Measurements from ENCODE around the gene THAP4. TPM values are rescaled to one million over a fixed set of nuclear protein-coding genes. Genes with fewer than 3 reads are reported as not detected.

The THAP4 gene
- total RNA-seq, 1 donor from 2014 or later, result 50.1 TPM

DNA sequence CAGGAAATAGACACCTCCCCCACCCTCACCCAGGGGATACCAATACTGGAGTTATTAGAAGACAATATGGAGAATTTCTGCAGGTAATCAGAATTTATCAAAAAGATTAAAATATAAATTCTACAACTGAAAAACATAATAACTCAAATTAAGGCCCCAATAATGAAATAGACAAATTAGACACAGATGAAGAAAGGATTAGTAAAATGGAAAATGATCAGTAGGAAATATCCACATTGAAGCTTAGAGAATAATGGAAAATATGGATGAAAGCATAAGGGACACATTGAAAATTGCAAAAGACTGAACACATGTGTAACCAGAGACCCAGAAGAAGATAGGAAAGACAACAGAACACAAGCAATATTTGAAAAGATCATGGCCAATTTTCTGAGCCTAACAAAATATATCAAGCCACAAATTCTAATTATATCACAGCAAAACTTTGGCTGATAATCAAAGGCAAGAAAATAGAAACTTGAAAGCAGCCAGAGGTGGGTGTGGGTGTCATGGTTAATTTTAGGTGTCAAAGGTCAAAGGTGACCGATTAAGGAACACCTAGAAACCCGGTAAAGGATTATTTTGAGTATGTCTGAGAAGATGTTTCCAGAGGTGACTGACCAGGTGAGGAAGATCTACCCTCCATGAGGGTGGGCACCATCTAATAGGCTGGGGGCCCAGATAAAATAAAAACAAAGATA is 50.2 kb downstream of the THAP4 start:
- Mint-ChIP-seq H3K4me1 (no peaks in the 10 kb centered on the region), H3K27me3 (ENCODE audit: low read depth) (no peaks in the 10 kb centered on the region), H3K36me3 (peaks cover 39% of the 10 kb centered on the region), H3K27ac (no peak overlapping the region), H3K9me3 (peaks cover 58% of the 10 kb centered on the region), H3K4me3 (no peak overlapping the region)
- TF ChIP-seq, protein P1, sequence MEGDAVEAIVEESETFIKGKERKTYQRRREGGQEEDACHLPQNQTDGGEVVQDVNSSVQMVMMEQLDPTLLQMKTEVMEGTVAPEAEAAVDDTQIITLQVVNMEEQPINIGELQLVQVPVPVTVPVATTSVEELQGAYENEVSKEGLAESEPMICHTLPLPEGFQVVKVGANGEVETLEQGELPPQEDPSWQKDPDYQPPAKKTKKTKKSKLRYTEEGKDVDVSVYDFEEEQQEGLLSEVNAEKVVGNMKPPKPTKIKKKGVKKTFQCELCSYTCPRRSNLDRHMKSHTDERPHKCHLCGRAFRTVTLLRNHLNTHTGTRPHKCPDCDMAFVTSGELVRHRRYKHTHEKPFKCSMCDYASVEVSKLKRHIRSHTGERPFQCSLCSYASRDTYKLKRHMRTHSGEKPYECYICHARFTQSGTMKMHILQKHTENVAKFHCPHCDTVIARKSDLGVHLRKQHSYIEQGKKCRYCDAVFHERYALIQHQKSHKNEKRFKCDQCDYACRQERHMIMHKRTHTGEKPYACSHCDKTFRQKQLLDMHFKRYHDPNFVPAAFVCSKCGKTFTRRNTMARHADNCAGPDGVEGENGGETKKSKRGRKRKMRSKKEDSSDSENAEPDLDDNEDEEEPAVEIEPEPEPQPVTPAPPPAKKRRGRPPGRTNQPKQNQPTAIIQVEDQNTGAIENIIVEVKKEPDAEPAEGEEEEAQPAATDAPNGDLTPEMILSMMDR (IDR thresholded peaks at IDR 0.05; ENCODE audit: unreplicated experiment), result no peak
- no peak for DNase-seq (ENCODE audit: low spot score in 2 of 2, unreplicated experiment in 2 of 2)

DNA sequence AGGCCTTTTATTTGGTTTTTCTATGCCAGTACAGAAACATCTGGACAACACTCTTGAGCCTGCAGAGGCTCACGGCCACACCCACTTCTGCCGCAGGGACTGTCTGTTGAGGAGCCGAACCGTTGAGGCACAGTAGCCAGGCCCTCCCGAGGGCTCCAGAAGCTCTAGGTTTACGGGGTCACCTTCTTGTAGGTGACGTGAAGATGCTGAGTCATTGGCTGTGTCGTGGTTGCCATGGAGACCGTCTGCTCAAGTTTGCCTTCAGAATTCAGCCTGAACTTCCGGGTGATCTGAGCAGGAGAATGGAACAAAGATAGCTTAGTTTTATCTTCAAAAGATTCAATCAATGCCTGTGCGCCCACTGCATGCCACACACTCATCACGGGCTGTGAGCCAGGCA is 52.5 kb downstream of the THAP4 start:
- Mint-ChIP-seq H3K9me3 (peaks cover 56% of the 10 kb centered on the region), H3K4me1 (no peaks in the 10 kb centered on the region), H3K36me3 (peaks cover 46% of the 10 kb centered on the region), H3K27ac (no peak overlapping the region), H3K4me3 (no peak overlapping the region), H3K27me3 (ENCODE audit: low read depth) (no peaks in the 10 kb centered on the region)
- DNase-seq (ENCODE audit: low spot score in 2 of 2, unreplicated experiment in 2 of 2), result no peak
- TF ChIP-seq, protein P1 (IDR thresholded peaks at IDR 0.05; ENCODE audit: unreplicated experiment), result no peak

DNA sequence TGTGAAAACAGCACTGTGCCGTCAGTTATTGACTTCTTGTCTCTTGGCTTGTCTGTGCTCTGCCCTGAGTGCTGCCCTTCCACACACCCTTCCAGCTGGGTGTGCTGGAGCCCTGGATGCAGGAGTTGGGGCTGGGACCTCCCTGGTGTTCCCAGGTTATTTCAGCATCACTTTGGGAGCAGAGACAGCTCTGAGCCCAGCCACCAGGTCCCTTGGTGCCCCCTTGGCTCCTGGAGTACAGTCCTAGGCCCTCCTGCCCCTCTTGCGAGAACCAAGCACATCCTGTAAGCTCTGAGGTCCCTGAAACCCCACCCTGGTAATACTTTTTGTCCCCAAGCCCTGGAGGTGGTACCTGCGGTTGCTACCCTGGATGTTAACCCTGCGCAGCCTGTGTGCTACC is 54.2 kb downstream of the THAP4 start:
- no peak for DNase-seq (ENCODE audit: low spot score in 2 of 2, unreplicated experiment in 2 of 2)
- peaks cover 2% of the 10 kb centered on the region for H3K4me1 Mint-ChIP-seq
- H3K4me3 Mint-ChIP-seq, result no peak overlapping the region
- H3K27ac Mint-ChIP-seq, result no peak overlapping the region
- peaks cover 42% of the 10 kb centered on the region for H3K9me3 Mint-ChIP-seq
- H3K36me3 Mint-ChIP-seq, result peaks cover 57% of the 10 kb centered on the region
- no peaks in the 10 kb centered on the region for H3K27me3 Mint-ChIP-seq (ENCODE audit: low read depth)
- TF ChIP-seq, protein P1 (IDR thresholded peaks at IDR 0.05; ENCODE audit: unreplicated experiment), result no peak

DNA sequence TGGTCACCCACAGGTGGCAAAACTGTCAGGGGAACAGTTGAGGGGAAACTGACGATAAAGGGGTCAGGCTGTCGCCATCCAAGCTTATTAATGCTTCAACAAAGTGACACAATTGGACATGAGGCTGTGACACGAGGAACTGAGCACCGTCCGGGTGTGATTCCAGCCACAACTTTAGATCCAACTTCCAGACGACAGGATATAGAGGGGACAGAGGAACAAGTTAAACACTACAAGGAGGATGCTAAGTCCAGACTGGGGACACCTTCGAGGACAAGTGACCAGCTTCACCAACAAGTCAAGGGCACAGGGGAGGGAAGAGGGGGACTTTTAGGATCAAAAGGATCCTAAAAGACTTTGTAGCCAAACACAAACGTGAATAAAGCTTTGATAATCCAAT is 54.6 kb downstream of the THAP4 start:
- H3K27me3 Mint-ChIP-seq (ENCODE audit: low read depth), result no peaks in the 10 kb centered on the region
- no peak overlapping the region for H3K27ac Mint-ChIP-seq
- H3K4me3 Mint-ChIP-seq, result no peak overlapping the region
- H3K9me3 Mint-ChIP-seq, result peaks cover 41% of the 10 kb centered on the region
- TF ChIP-seq, protein P1 (IDR thresholded peaks at IDR 0.05; ENCODE audit: unreplicated experiment), result no peak
- peaks cover 57% of the 10 kb centered on the region for H3K36me3 Mint-ChIP-seq
- peaks cover 6% of the 10 kb centered on the region for H3K4me1 Mint-ChIP-seq
- DNase-seq (ENCODE audit: low spot score in 2 of 2, unreplicated experiment in 2 of 2), result no peak

DNA sequence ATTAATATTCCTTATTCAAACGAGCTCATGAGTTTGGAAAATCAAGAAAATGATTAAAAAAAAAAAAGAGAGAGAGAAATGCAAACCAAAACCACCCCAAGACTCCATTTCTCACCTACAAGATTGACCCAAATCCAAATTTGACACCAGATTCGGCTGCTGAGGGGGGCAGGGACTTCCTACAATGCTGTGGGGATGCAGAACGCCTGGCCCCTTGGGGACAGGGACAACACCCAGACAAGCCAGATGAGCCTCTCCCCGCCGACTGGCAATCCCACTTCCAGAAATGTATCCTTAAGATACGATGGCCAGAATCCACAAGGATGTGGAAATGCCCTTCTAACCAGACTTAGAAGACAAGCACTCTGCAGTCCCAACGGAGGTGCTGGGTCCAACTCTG is 57.7 kb downstream of the THAP4 start:
- H3K9me3 Mint-ChIP-seq, result peaks cover 19% of the 10 kb centered on the region
- no peak for DNase-seq (ENCODE audit: low spot score in 2 of 2, unreplicated experiment in 2 of 2)
- TF ChIP-seq, protein P1 (IDR thresholded peaks at IDR 0.05; ENCODE audit: unreplicated experiment), result no peak
- H3K36me3 Mint-ChIP-seq, result peaks cover 44% of the 10 kb centered on the region
- H3K4me3 Mint-ChIP-seq, result no peak overlapping the region
- no peak overlapping the region for H3K27ac Mint-ChIP-seq
- H3K4me1 Mint-ChIP-seq, result peaks cover 6% of the 10 kb centered on the region
- H3K27me3 Mint-ChIP-seq (ENCODE audit: low read depth), result no peaks in the 10 kb centered on the region
